Endothelial cell of umbilical vein (primary cell): ENCODE data around the gene KCNH5. TPM values are rescaled to one million over a fixed set of nuclear protein-coding genes. Genes with fewer than 3 reads are reported as not detected.

ENCODE experiments used
- BruUV-seq: library from RNA; stranded (reverse); fragments of 400-500 nt; replicated peaks from 2 replicates; lab custom pipeline; 2021; lab: Mats Ljungman, UMichigan
- CTCF ChIA-PET: fragments of 300-600, 350-600 bp; sonication (Branson Sonifier 250); formaldehyde crosslinking; loops from one replicate; lab custom pipeline; 2021; ENCODE audit warnings: antibody characterized with exemption, inconsistent platforms; lab: Charles Lee
- POLR2A ChIA-PET: fragments of 300-600, 350-600 bp; sonication (Branson Sonifier 250); formaldehyde crosslinking; loops from one replicate; lab custom pipeline; 2021; ENCODE audit warnings: antibody characterized with exemption, inconsistent platforms; lab: Charles Lee
- DNase-seq: peaks from one replicate; pipeline ENCODE4 v3.0.0-alpha.2; 2011; ENCODE audit warnings: low read depth, low spot score
- FAIRE-seq: peaks from 2 replicates; lab custom pipeline; 2011; peaks lifted over from hg19 to GRCh38; lab: Jason Lieb, UNC
- H2AFZ ChIP-seq: 2 replicates; pipeline ENCODE4 v1.6.0; 2012; ENCODE audit warnings: low read depth, low read length, control low read depth, inconsistent platforms
- H3K27ac ChIP-seq: 2 replicates; pipeline ENCODE4 v1.5.1; 2011; ENCODE audit warnings: low read depth, mild to moderate bottlenecking, control low read depth, low read length, moderate library complexity; ENCODE audit not compliant: insufficient read depth
- H3K27me3 ChIP-seq, 2 experiments: 2 replicates each; pipeline versions ENCODE4 v1.6.0 to v1.6.1; 2011; ENCODE audit warnings: low read length in 2 of 2, mixed read lengths in 1 of 2; ENCODE audit not compliant: control insufficient read depth in 2 of 2, insufficient read depth in 2 of 2
- H3K36me3 ChIP-seq, 2 experiments: 2 replicates in 1 of 2; 3 replicates in 1 of 2; pipeline ENCODE4 v1.5.1; 2011; ENCODE audit warnings: low read length in 2 of 2, mild to moderate bottlenecking in 1 of 2, moderate library complexity in 1 of 2; ENCODE audit not compliant: control insufficient read depth in 2 of 2, insufficient read depth in 2 of 2; ENCODE audit errors: extremely low read depth in 1 of 2
- H3K4me1 ChIP-seq: 3 replicates; pipeline ENCODE4 v1.5.1; 2011; ENCODE audit warnings: mild to moderate bottlenecking, low read length; ENCODE audit not compliant: control insufficient read depth, insufficient read depth; ENCODE audit errors: extremely low read depth
- H3K4me2 ChIP-seq: 2 replicates; pipeline ENCODE4 v1.6.1; 2011; ENCODE audit warnings: low read length, control low read depth, mixed read lengths; ENCODE audit not compliant: insufficient read depth
- H3K4me3 ChIP-seq, 3 experiments: fragments of 200-600 bp in 1 of 3; sonication (generic), shearing (Covaris generic) in 1 of 3; replicated peaks in 1 of 3; 2 replicates each; pipeline ENCODE4 v1.5.1; 2011 to 2016; ENCODE audit warnings: control low read depth in 3 of 3, low read length in 3 of 3, mild to moderate bottlenecking in 2 of 3, inconsistent platforms in 1 of 3, low read depth in 1 of 3, moderate library complexity in 1 of 3; ENCODE audit not compliant: insufficient read depth in 1 of 3
- H3K79me2 ChIP-seq: 2 replicates; pipeline ENCODE4 v1.6.0; 2012; ENCODE audit warnings: low read length, inconsistent platforms; ENCODE audit not compliant: control insufficient read depth, insufficient read depth
- H3K9ac ChIP-seq: replicated peaks from 2 replicates; pipeline ENCODE3; 2011; ENCODE audit warnings: low read length, control low read depth; ENCODE audit not compliant: insufficient read depth; ENCODE audit errors: extremely low read depth
- H3K9me1 ChIP-seq: replicated peaks from 3 replicates; pipeline ENCODE4 v1.6.0; 2011; ENCODE audit warnings: mild to moderate bottlenecking, low read length; ENCODE audit not compliant: control insufficient read depth, insufficient read depth; ENCODE audit errors: extremely low read depth
- H3K9me3 ChIP-seq: replicated peaks from 2 replicates; pipeline ENCODE4 v1.5.1; 2012; ENCODE audit warnings: low read length, inconsistent platforms; ENCODE audit not compliant: control insufficient read depth, insufficient read depth
- H4K20me1 ChIP-seq: replicated peaks from 2 replicates; pipeline ENCODE3; 2011; ENCODE audit warnings: mild to moderate bottlenecking, low read length; ENCODE audit not compliant: control insufficient read depth, insufficient read depth; ENCODE audit errors: extremely low read depth
- EZH2 ChIP-seq: IDR thresholded peaks from 2 replicates; pipeline ENCODE4 v1.6.1; 2012; ENCODE audit warnings: borderline replicate concordance, low read depth, mild to moderate bottlenecking, moderate library complexity, low read length, inconsistent platforms; ENCODE audit not compliant: severe bottlenecking
- FOS ChIP-seq: IDR thresholded peaks from 2 replicates; pipeline ENCODE4 v1.6.1; 2011; ENCODE audit warnings: mild to moderate bottlenecking, low read length, moderate library complexity, borderline replicate concordance; ENCODE audit not compliant: insufficient read depth
- GATA2 ChIP-seq: IDR thresholded peaks from 2 replicates; pipeline ENCODE4 v1.7.0; 2011; ENCODE audit warnings: low read depth, mild to moderate bottlenecking, moderate library complexity, mixed read lengths, low read length; ENCODE audit not compliant: insufficient read length, insufficient read depth
- JUN ChIP-seq: IDR thresholded peaks from 2 replicates; pipeline ENCODE4 v1.6.1; 2011; ENCODE audit warnings: borderline replicate concordance, low read depth; ENCODE audit not compliant: insufficient read length, insufficient read depth
- MYC ChIP-seq: IDR thresholded peaks from one replicate; pipeline ENCODE4 v1.6.1; 2011; ENCODE audit warnings: mild to moderate bottlenecking, low read depth, low read length
- POLR2A ChIP-seq: IDR thresholded peaks from 2 replicates; pipeline ENCODE4 v1.6.1; 2012; ENCODE audit warnings: low read depth, mild to moderate bottlenecking, control low read depth, low read length
- POLR2AphosphoS5 ChIP-seq: IDR thresholded peaks from 2 replicates; pipeline ENCODE4 v1.6.1; 2012; ENCODE audit warnings: low read depth, mild to moderate bottlenecking, control low read depth, low read length, moderate library complexity; ENCODE audit not compliant: insufficient read depth
- dilution Hi-C: fragments of 300-500 bp; cut with MboI; formaldehyde crosslinking; loops from one replicate; pipeline ENCODE4 v1.15.0; 2019; ENCODE audit warnings: low sequenced_read_pairs; ENCODE audit not compliant: extremely low pct_ligation_motif_present
- intact Hi-C: fragments of 100-400 bp; cut with micrococcal nuclease; formaldehyde crosslinking; loops from one replicate; pipeline ENCODE4 v1.10.0; 2022
- polyA plus RNA-seq, 4 experiments: library from polyadenylated mRNA; depleted of rRNA in 3 of 4; stranded (reverse) in 3 of 4; unstranded in 1 of 4; fragments of >200 nt; gene quantifications; 2 replicates each; pipeline versions ENCODE4 v1.2.1 to v1.2.3, GENCODE V29; 2011 to 2012; ENCODE audit warnings: missing spikeins in 1 of 4
- total RNA-seq: library from RNA; stranded (reverse); gene quantifications from 2 replicates; pipeline ENCODE4 v1.2.3, GENCODE V29; 2021
- TF ChIP-seq, protein P1 (sequence below): IDR thresholded peaks from 2 replicates; pipeline ENCODE4 v1.6.1; 2011; ENCODE audit not compliant: insufficient read depth, insufficient read length
- TF ChIP-seq, protein P2 (sequence below), 2 donors: IDR thresholded peaks; 1 replicate in 1 of 2; 2 replicates in 1 of 2; pipeline ENCODE4 v1.5.1; 2011; ENCODE audit warnings: low read length in 2 of 2, mild to moderate bottlenecking in 2 of 2, moderate library complexity in 2 of 2, control low read depth in 1 of 2, inconsistent platforms in 1 of 2, low read depth in 1 of 2; ENCODE audit not compliant: insufficient read depth in 1 of 2; ENCODE audit errors: extremely low read depth in 1 of 2

The KCNH5 gene
- total and polyA plus RNA-seq, 2 donors (not counting 3 experiments of a cell fraction or from before 2014, with no cell fraction given), result not detected

DNA sequence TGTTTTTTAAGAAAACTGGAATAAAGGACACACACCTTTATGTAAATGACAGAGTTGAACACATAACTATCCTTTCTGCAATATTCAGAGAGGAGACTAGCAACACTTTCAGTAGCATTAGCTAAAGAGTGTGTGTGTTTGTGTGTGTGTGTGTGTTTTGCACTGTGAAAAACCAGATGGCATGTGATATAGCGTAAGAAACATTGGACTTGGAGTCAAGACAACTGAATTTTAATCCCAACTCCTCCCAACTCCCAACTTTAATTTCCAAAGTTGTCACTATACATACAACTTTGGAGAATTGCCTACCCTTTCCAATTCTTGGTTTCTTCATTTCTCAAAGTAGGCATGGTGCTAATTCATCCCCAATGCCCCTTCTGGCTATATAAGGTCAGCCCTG is 347.8 kb downstream of the KCNH5 start:
- Histone ChIP-seq H3K9me3 (no peaks in the 10 kb centered on the region), H3K9ac (no peak overlapping the region), H2AFZ (no peak overlapping the region), H3K4me1 (no peaks in the 10 kb centered on the region), H3K4me2 (no peak overlapping the region), H4K20me1 (no peaks in the 10 kb centered on the region), H3K9me1 (no peaks in the 10 kb centered on the region), H3K27ac (no peak overlapping the region), H3K36me3 (no peaks in the 10 kb centered on the region), H3K4me3 (no peak overlapping the region), H3K27me3 (no peaks in the 10 kb centered on the region), H3K79me2 (no peaks in the 10 kb centered on the region)
- intact Hi-C loops (no loop called here), dilution Hi-C loops (no loop called here)
- TF ChIP-seq FOS, result no peak
- no peak for TF ChIP-seq POLR2AphosphoS5
- no peak for TF ChIP-seq MYC
- TF ChIP-seq EZH2, result no peak
- TF ChIP-seq, protein P1, sequence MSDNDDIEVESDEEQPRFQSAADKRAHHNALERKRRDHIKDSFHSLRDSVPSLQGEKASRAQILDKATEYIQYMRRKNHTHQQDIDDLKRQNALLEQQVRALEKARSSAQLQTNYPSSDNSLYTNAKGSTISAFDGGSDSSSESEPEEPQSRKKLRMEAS, result no peak
- no peak for TF ChIP-seq JUN
- TF ChIP-seq GATA2, result no peak
- no peak for TF ChIP-seq POLR2A
- TF ChIP-seq, protein P2, sequence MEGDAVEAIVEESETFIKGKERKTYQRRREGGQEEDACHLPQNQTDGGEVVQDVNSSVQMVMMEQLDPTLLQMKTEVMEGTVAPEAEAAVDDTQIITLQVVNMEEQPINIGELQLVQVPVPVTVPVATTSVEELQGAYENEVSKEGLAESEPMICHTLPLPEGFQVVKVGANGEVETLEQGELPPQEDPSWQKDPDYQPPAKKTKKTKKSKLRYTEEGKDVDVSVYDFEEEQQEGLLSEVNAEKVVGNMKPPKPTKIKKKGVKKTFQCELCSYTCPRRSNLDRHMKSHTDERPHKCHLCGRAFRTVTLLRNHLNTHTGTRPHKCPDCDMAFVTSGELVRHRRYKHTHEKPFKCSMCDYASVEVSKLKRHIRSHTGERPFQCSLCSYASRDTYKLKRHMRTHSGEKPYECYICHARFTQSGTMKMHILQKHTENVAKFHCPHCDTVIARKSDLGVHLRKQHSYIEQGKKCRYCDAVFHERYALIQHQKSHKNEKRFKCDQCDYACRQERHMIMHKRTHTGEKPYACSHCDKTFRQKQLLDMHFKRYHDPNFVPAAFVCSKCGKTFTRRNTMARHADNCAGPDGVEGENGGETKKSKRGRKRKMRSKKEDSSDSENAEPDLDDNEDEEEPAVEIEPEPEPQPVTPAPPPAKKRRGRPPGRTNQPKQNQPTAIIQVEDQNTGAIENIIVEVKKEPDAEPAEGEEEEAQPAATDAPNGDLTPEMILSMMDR (IDR thresholded peaks at IDR 0.05; ENCODE audit: extremely low read depth in 1 of 2, insufficient read depth in 1 of 2, low read depth in 1 of 2, low read length in 2 of 2), result no peak
- CTCF ChIA-PET, result no interaction called here
- DNase-seq (no peak), FAIRE-seq (no peak)
- POLR2A ChIA-PET, result no interaction called here
- BruUV-seq, result no TSS peak
